ACC112 (cell line): ENCODE data around the gene VAMP8.
A peak's percentile ranks its signal among the peaks of the same experiment; 100 is the strongest.
"Not testable (repeated sequence)": the region's sequence is repeated elsewhere in the genome, so short reads cannot be mapped to it uniquely, and the experiment has no call there.

Source experiments
- H2AFZ ChIP-seq: fragments of 200-600 bp; sonication (generic); one replicate; pipeline ENCODE4 v1.6.0; 2017; ENCODE audit warnings: antibody characterized with exemption, low read length; ENCODE audit not compliant: unreplicated experiment
- H3K27ac ChIP-seq: fragments of 200-600 bp; sonication (generic); 2 replicates; pipeline ENCODE4 v1.5.1; 2014; ENCODE audit warnings: low read depth, mild to moderate bottlenecking, antibody characterized with exemption, low read length, moderate library complexity
- H3K27me3 ChIP-seq: fragments of 200-600 bp; sonication (generic); 2 replicates; pipeline ENCODE4 v1.6.1; 2014; ENCODE audit warnings: mild to moderate bottlenecking, antibody characterized with exemption, low read length, moderate library complexity, mixed read lengths; ENCODE audit not compliant: insufficient read depth
- H3K36me3 ChIP-seq: fragments of 200-600 bp; sonication (generic); 2 replicates; pipeline ENCODE4 v1.6.1; 2016; ENCODE audit warnings: mild to moderate bottlenecking, antibody characterized with exemption, low read length, moderate library complexity, mixed read lengths; ENCODE audit not compliant: insufficient read depth
- H3K4me1 ChIP-seq: fragments of 200-600 bp; sonication (generic); one replicate; pipeline ENCODE4 v1.6.1; 2016; ENCODE audit warnings: low read length, mixed read lengths; ENCODE audit not compliant: insufficient read depth, unreplicated experiment, control insufficient read depth
- H3K4me3 ChIP-seq: fragments of 200-600 bp; sonication (generic); 2 replicates; pipeline ENCODE4 v1.5.1; 2014; ENCODE audit warnings: mild to moderate bottlenecking, low read depth, low read length
- H3K79me2 ChIP-seq: fragments of 200-600 bp; sonication (generic); one replicate; pipeline ENCODE4 v1.6.0; 2016; ENCODE audit warnings: low read length; ENCODE audit not compliant: control insufficient read depth, unreplicated experiment, insufficient read depth

The VAMP8 gene

DNA sequence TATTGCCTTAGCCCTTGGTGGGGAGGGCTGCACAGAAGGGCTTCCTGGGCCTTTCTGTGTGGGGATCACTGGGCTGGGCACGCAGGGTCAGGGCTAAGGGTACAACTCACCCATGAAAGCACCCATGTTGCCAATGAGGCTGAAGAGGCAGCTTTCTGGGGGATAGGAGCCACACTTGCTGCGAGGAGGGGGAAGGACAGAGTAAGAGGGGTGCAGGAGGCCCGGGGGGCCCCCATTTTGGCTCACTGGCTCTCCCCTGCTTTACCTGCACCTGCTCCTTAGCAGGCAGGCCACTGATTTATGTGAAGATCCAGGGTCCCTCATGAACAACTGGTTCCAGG is 22.8 kb downstream of the VAMP8 start:
- Histone ChIP-seq H2AFZ (no peak overlapping the region), H3K4me1 (peaks cover 27% of the 10 kb centered on the region), H3K27ac (no peak overlapping the region), H3K4me3 (no peak overlapping the region), H3K79me2 (peaks cover 30% of the 10 kb centered on the region), H3K27me3 (no peaks in the 10 kb centered on the region), H3K36me3 (no peaks in the 10 kb centered on the region)

DNA sequence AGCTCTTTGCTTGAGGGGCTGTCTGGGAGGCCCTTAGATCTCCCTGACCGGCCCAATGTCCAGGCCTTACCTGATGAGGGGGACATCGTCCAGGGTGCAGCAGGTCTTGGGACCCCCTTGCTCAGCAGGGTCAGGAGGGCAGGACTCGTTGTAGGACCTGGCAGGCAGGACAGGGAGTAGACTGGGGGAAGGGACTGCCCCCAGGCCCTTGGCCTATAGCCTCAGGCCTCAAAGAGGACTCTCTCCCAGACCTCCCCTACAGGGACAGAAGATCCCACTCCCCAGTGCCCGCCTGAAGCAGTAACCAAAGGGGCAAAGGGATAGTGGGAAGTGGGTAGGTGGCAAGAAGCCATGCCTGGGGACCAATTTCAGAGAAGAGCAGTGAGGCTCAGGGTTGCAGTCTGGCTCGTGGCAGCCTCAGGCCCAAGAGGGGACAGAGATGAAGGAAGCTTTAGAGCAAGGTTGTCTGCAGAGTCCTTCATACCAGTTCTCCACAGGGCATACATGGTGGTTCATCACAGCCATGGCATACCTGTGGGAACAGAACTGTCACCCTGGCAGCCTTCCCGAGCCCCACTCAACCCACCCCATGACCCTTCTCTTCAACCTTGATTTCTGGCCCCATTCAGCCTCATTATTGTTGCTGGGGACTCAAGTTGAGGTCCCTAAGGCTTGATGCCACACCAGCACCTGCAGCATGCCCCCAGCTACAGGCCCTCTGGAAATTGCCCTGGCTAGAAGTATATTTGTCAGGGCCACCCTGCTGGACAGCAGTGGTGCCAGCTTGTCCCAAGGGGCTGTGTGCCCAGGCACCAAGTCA is 23.8 kb downstream of the VAMP8 start:
- peak overlapping the region; percentile 87 for H3K4me3 ChIP-seq
- no peaks in the 10 kb centered on the region for H3K36me3 ChIP-seq

DNA sequence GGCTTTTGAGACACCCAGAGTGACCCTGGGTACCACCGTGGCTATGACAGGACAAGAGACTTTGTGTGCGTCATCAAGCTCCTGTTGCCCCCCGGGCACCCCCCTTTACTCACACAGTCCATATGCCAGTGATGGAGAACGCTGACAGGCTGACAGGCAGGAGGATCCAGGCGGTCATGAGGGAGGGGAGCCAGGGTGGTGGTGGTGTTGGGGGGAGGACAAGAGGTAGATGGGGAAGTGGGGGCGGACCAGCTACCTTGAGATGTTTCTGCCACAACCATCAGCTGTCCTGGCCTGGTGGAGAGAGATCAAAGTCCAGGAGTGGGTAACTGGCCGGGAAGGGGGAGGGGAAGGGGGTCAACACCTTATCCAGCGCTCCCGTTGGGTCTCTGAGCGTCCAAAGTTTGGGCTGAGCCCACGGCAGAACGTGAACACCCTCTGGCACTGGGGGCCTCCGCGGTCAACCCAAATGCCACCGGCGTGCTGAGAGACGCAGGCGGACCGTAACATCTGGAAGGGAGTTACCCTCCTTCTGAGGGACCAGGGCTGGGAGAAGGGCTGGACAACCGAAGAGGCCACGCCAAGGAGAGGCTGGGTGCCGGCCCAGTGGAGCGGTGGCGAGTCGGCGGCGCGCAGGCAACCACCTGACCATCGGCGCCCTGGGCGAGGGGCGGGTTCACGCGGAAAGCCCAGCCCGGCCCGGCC is 24.5 kb downstream of the VAMP8 start:
- H2AFZ ChIP-seq: no peak overlapping the region
- no peaks in the 10 kb centered on the region for H3K27me3 ChIP-seq
- no peaks in the 10 kb centered on the region for H3K36me3 ChIP-seq
- no peak overlapping the region for H3K27ac ChIP-seq
- peaks cover 16% of the 10 kb centered on the region for H3K79me2 ChIP-seq
- peaks cover 33% of the 10 kb centered on the region for H3K4me1 ChIP-seq
- H3K4me3 ChIP-seq: peak overlapping the region; percentile 87

More for the DNA sequence above, 23.8 kb downstream of the VAMP8 start:
- no peak overlapping the region for H2AFZ ChIP-seq
- no peaks in the 10 kb centered on the region for H3K27me3 ChIP-seq
- peaks cover 37% of the 10 kb centered on the region for H3K4me1 ChIP-seq
- H3K27ac ChIP-seq: no peak overlapping the region
- H3K79me2 ChIP-seq: peaks cover 23% of the 10 kb centered on the region

DNA sequence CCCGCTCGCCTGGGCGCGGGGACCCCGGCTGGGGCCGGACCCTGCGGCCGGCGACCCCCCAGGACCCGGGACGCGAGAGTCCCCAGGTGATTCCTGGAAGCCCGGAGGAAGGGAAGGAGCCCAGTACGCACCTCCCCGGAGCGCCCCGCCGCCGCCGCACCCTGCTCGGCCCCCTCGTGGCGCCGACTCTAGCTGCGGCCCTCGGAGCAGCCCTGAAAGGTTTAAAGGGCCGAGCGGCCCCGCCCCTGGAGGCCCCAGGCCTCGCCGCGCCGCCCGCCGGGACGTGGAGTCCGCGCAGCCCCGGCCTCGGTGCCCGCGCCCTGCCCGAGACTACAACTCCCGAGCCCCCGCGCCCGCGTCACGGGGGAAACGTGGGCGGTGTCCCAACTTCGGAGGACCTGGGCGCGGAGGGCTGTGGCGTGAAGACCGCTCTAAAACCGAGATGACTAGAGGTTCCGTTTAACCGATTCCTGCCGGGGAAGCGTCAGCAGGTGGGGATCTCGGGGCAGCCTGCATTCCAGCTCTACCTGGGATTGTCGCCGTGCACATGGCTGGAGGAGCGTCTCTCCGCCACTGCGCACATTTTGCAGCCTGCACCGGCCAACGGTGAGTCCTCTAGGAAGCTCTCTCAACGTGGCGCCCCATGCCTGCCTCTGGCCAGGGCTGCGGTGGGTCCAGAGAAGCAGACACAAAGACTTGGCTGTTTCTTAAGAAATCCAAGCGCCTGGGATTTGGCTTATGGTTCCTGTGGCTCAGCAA is 25.3 kb downstream of the VAMP8 start, which contains the start of gene TMEM150A:
Gene TMEM150A, minus strand, starts transcription at position 223 of the 759 bp plus-strand sequence. CDS start 750 bp downstream, outside the sequence.
- Histone ChIP-seq H3K4me3 (peak within 1 kb of the TSS; percentile 87), H3K4me1 (peaks cover 33% of the 10 kb centered on the region), H3K27ac (0 out of 2 replicates have a peak within 1 kb of the TSS, but pooled peaks have one; percentile 24), H2AFZ (peak within 1 kb of the TSS; percentile 78), H3K36me3 (no peaks in the 10 kb centered on the region), H3K79me2 (peaks cover 11% of the 10 kb centered on the region), H3K27me3 (no peaks in the 10 kb centered on the region)

DNA sequence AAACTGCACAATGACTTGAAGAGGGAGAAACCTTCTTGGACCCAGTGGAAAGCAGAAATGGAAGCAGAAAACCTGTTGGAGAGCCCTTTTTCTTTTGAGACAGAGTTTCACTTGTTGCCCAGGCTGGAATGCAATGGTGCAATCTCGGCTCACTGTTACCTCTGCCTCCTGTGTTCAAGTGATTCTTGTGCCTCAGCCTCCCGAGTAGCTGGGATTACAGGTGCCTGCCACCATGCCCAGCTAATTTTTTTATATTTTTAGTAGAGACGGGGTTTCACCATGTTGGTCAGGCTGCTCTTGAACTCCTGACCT is 26.7 kb downstream of the VAMP8 start:
- peaks cover 13% of the 10 kb centered on the region for H3K79me2 ChIP-seq
- not testable (repeated sequence) for H3K27ac ChIP-seq, H3K27me3 ChIP-seq, H3K36me3 ChIP-seq, H2AFZ ChIP-seq
- H3K4me3 ChIP-seq: peak overlapping the region; percentile 87
- peaks cover 33% of the 10 kb centered on the region for H3K4me1 ChIP-seq

DNA sequence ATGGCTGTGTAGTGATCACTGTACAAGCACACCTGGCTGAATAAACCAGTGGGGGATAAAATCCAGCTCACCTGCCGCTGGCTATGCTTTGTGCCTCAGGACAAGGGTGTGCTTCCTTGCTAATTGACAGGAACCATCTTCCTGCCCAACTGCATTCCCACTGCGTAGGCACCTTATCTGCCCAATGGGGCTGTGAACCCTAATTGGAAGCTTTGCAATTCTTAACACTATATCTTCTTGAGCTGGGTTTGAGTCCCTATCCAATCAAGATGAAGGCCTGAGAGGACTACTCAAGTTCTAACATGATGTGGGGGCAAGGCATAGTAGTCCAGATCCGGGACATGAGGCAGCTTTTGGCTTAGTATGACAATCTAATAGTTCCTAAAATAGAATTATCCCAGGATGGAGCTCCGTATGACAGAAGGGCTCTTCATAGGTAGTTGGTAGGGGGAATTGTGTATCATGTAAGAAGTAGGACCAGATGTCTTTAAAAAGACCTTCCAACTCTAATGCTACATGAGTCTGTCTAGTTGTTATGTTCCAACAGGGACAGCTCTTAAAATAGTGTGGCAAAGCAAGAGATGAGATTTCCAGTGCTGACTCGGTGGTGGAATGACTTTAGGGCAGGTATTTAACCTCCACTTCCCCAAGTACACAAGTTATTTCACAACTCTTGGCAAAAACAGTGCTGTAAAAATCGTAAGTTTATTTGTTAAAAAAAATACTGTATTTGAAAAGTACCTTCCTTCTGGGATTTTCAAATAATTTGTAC is 27.4 kb downstream of the VAMP8 start:
- H3K36me3 ChIP-seq: no peaks in the 10 kb centered on the region
- H3K27me3 ChIP-seq: no peaks in the 10 kb centered on the region
- H3K4me1 ChIP-seq: peaks cover 33% of the 10 kb centered on the region
- peak overlapping the region; percentile 35 for H3K4me3 ChIP-seq
- H2AFZ ChIP-seq: no peak overlapping the region
- H3K27ac ChIP-seq: peak overlapping the region; percentile 48
- H3K79me2 ChIP-seq: peaks cover 13% of the 10 kb centered on the region

DNA sequence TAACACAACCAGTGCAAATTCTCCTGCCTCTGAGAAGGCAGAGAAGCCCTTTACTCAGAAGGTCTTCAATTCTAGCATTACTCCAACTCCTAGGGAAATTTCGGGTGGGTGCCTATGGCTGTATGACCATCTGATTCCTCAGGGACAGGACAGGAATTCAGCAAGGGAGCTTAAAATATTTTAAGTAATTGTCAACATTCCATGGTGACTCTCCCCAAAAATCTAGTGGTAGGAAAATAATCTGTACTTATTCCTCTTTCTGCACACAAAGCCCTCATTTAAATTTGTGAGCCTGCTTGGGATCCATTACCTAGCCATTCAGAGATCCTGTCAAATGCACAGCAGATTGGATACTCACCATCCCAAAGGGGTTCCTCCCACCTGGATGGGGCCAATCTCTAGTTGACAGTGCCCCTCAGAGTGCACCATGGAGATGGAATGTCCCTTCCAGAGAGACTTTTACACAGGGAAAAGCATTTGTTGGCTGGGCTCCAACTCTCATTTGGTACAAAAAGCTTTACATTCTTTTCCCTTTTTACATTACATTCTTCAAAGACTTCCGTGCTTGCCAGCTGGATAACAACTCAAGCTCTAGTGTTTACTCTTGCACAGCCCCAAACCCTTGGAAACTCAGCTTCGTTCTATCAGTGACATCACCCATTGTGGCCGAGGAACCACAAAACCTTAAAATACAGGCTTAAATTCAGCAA is 28.2 kb downstream of the VAMP8 start:
- Histone ChIP-seq H3K4me1 (peaks cover 33% of the 10 kb centered on the region), H3K27ac (peak overlapping the region; percentile 48), H3K27me3 (no peaks in the 10 kb centered on the region), H3K79me2 (peaks cover 13% of the 10 kb centered on the region), H3K4me3 (peak overlapping the region; percentile 5; the same call in 1 of the 2 replicates), H2AFZ (no peak overlapping the region), H3K36me3 (no peaks in the 10 kb centered on the region)

DNA sequence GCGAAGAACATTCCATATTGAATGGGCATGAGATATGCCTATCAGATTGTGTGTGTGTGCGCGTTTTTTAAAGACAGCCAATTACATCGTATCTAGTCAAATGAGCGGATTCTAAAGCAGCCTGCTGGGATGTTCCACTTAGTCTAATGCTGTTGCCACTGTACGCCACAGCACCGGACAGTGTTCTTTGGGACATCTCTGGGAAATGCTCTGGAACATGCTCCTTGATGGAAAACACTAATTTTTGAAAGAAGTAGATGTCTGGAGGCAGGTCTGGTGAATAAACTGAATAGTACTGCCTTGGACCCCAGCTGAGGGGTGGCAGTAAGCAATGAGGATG is 28.7 kb downstream of the VAMP8 start:
- peaks cover 33% of the 10 kb centered on the region for H3K4me1 ChIP-seq
- H3K79me2 ChIP-seq: peaks cover 14% of the 10 kb centered on the region
- no peaks in the 10 kb centered on the region for H3K36me3 ChIP-seq
- no peaks in the 10 kb centered on the region for H3K27me3 ChIP-seq
- no peak overlapping the region for H3K4me3 ChIP-seq
- no peak overlapping the region for H2AFZ ChIP-seq
- peak overlapping the region; percentile 48 for H3K27ac ChIP-seq

DNA sequence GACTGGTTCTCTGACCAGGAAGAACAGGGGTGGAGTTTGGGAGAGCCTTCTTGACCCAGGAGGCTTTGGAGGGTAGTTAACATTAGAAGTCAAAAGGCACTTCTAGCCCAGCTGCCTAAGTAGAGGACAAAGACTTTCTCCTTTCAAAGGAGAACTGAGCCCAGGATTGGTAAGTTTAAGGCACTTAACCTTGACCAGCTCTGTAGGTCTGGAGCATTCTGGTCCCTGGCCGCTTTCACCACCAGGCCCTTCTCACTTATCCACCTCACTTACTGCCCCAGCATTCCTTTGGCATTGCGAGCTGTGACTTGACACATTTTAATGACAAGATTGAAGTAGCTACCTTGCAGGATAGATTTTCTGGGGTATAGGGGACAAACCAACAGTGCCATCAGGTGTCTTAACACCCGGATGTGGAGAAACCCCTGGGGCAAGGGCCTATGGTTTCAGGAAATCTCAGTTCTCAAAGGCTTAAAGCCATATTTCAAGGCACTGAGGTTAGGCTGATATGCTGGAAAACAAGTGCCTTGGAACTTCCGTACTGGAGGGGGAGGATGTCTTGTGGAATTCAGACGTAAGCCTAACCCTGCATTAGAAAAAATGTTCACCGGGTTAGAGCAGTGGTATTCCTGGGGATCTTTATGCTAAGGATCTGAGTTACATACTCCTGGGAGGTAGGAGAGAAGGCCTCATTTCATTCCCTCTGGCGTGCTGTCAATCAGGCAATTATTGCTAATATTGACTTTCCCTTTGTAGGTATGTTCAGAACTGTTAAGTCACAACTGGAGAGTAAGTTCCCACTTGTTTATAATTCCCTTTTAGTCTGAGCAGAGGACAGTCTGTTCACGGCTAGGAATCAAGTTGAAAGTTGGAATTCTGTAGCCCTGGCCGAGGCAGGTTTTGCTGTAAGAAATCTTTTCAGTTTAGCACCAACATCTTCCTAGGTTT is 30.2 kb downstream of the VAMP8 start:
- no peak overlapping the region for H3K4me3 ChIP-seq
- H3K79me2 ChIP-seq: peaks cover 15% of the 10 kb centered on the region
- peaks cover 26% of the 10 kb centered on the region for H3K4me1 ChIP-seq
- H3K36me3 ChIP-seq: no peaks in the 10 kb centered on the region
- no peak overlapping the region for H3K27ac ChIP-seq
- no peak overlapping the region for H2AFZ ChIP-seq
- H3K27me3 ChIP-seq: no peaks in the 10 kb centered on the region
